H9 (cell line): ENCODE measurements around the gene EPHA10. TPM values are rescaled to one million over a fixed set of nuclear protein-coding genes. Genes with fewer than 3 reads are reported as not detected.

Experiments used
- DNase-seq: peaks from one replicate; pipeline ENCODE4 v3.0.0-alpha.2; 2017
- H2AFZ ChIP-seq: one replicate; pipeline ENCODE4 v1.6.1; 2013; ENCODE audit warnings: mild to moderate bottlenecking, low read length, control low read depth, moderate library complexity
- H2AK5ac ChIP-seq: 2 replicates; pipeline ENCODE4 v1.6.1; 2013; ENCODE audit warnings: low read length, control low read depth, mixed read lengths; ENCODE audit not compliant: insufficient read length
- H2BK120ac ChIP-seq: one replicate; pipeline ENCODE4 v1.6.1; 2013; ENCODE audit warnings: low read depth, mild to moderate bottlenecking, low read length, control low read depth, inconsistent platforms; ENCODE audit not compliant: poor library complexity, severe bottlenecking
- H2BK12ac ChIP-seq: 2 replicates; pipeline ENCODE4 v1.6.1; 2013; ENCODE audit warnings: low read length, control low read depth, mixed read lengths, low read depth; ENCODE audit not compliant: insufficient read length
- H2BK15ac ChIP-seq: 2 replicates; pipeline ENCODE4 v1.6.1; 2013; ENCODE audit warnings: low read depth, low read length, control low read depth
- H2BK20ac ChIP-seq: one replicate; pipeline ENCODE4 v1.6.1; 2013; ENCODE audit warnings: low read depth, mild to moderate bottlenecking, low read length, control low read depth, inconsistent platforms; ENCODE audit not compliant: poor library complexity, severe bottlenecking
- H2BK5ac ChIP-seq: 2 replicates; pipeline ENCODE4 v1.6.1; 2013; ENCODE audit warnings: low read length, control low read depth, mixed read lengths; ENCODE audit not compliant: insufficient read length
- H3K14ac ChIP-seq: 2 replicates; pipeline ENCODE4 v1.6.1; 2013; ENCODE audit warnings: low read length, control low read depth; ENCODE audit not compliant: insufficient read depth
- H3K18ac ChIP-seq: 2 replicates; pipeline ENCODE4 v1.6.1; 2013; ENCODE audit warnings: low read depth, mild to moderate bottlenecking, mixed read lengths, low read length, control low read depth; ENCODE audit not compliant: insufficient read length
- H3K23ac ChIP-seq: 2 replicates; pipeline ENCODE4 v1.6.1; 2013; ENCODE audit warnings: low read length, control low read depth, mixed read lengths, low read depth; ENCODE audit not compliant: insufficient read length
- H3K23me2 ChIP-seq: 2 replicates; pipeline ENCODE4 v1.6.1; 2013; ENCODE audit warnings: low read depth, mild to moderate bottlenecking, mixed read lengths, low read length, control low read depth; ENCODE audit not compliant: insufficient read length, poor library complexity, severe bottlenecking
- H3K27ac ChIP-seq: 2 replicates; pipeline ENCODE4 v1.5.1; 2013; ENCODE audit warnings: low read length, control low read depth, mixed read lengths, low read depth; ENCODE audit not compliant: insufficient read length
- H3K27me3 ChIP-seq: 2 replicates; pipeline ENCODE4 v1.6.1; 2013; ENCODE audit warnings: low read length, control low read depth, inconsistent platforms; ENCODE audit not compliant: insufficient read depth
- H3K4ac ChIP-seq: 2 replicates; pipeline ENCODE4 v1.6.1; 2013; ENCODE audit warnings: low read depth, mild to moderate bottlenecking, control low read depth, inconsistent platforms, low read length, moderate library complexity
- H3K4me1 ChIP-seq: 2 replicates; pipeline ENCODE4 v1.6.1; 2013; ENCODE audit warnings: low read length, control low read depth, inconsistent platforms; ENCODE audit not compliant: insufficient read depth
- H3K4me2 ChIP-seq: 2 replicates; pipeline ENCODE4 v1.6.1; 2013; ENCODE audit warnings: low read length, control low read depth, mixed read lengths; ENCODE audit not compliant: insufficient read length, insufficient read depth
- H3K56ac ChIP-seq: 2 replicates; pipeline ENCODE4 v1.6.1; 2013; ENCODE audit warnings: low read depth, mild to moderate bottlenecking, mixed read lengths, low read length, control low read depth; ENCODE audit not compliant: insufficient read length
- H3K79me1 ChIP-seq: 2 replicates; pipeline ENCODE4 v1.6.1; 2013; ENCODE audit warnings: low read depth, mild to moderate bottlenecking, moderate library complexity, low read length, control low read depth, inconsistent platforms; ENCODE audit not compliant: insufficient read depth, poor library complexity, severe bottlenecking
- H3K79me2 ChIP-seq: 2 replicates; pipeline ENCODE4 v1.6.1; 2013; ENCODE audit warnings: low read length, control low read depth, inconsistent platforms; ENCODE audit not compliant: insufficient read depth
- H3K9ac ChIP-seq: 2 replicates; pipeline ENCODE4 v1.6.1; 2013; ENCODE audit warnings: low read length, control low read depth, mixed read lengths; ENCODE audit not compliant: insufficient read length; ENCODE audit errors: extremely low read depth
- H3K9me3 ChIP-seq: one replicate; pipeline ENCODE4 v1.6.1; 2013; ENCODE audit warnings: low read depth, low read length, inconsistent platforms; ENCODE audit not compliant: control insufficient read depth
- H3T11ph ChIP-seq: one replicate; pipeline ENCODE4 v1.6.1; 2013; ENCODE audit warnings: mild to moderate bottlenecking, low read length, control low read depth, inconsistent platforms
- H4K20me1 ChIP-seq: one replicate; pipeline ENCODE4 v1.6.1; 2013; ENCODE audit not compliant: control insufficient read depth, insufficient read length, insufficient read depth
- H4K5ac ChIP-seq: 2 replicates; pipeline ENCODE4 v1.6.1; 2013; ENCODE audit warnings: low read depth, mild to moderate bottlenecking, mixed read lengths, low read length, control low read depth; ENCODE audit not compliant: insufficient read length
- H4K8ac ChIP-seq: replicated peaks from 2 replicates; pipeline ENCODE4 v1.6.1; 2013; ENCODE audit warnings: low read length, control low read depth, mixed read lengths, low read depth; ENCODE audit not compliant: insufficient read length
- H4K91ac ChIP-seq: 2 replicates; pipeline ENCODE4 v1.6.1; 2013; ENCODE audit warnings: low read depth, mild to moderate bottlenecking, moderate library complexity, mixed read lengths, low read length, control low read depth; ENCODE audit not compliant: insufficient read length
- H3K27ac Mint-ChIP-seq, 3 experiments: 2 replicates in 2 of 3; 3 replicates in 1 of 3; pipeline ENCODE4 v1.8.0; 2020 to 2021; ENCODE audit warnings: mixed read lengths in 3 of 3, mild to moderate bottlenecking in 1 of 3, moderate library complexity in 1 of 3
- H3K27me3 Mint-ChIP-seq: 2 replicates; pipeline ENCODE4 v1.8.0; 2021; ENCODE audit warnings: low read depth, mild to moderate bottlenecking, moderate library complexity, mixed read lengths
- H3K36me3 Mint-ChIP-seq, 3 experiments: 2 replicates in 2 of 3; 3 replicates in 1 of 3; pipeline ENCODE4 v1.8.0; 2020 to 2021; ENCODE audit warnings: low read depth in 3 of 3, mixed read lengths in 3 of 3; ENCODE audit not compliant: insufficient read depth in 1 of 3
- H3K4me1 Mint-ChIP-seq, 2 experiments: 2 replicates each; pipeline ENCODE4 v1.8.0; 2020; ENCODE audit warnings: mixed read lengths in 2 of 2
- H3K4me3 Mint-ChIP-seq, 2 experiments: 2 replicates in 1 of 2; 3 replicates in 1 of 2; pipeline ENCODE4 v1.8.0; 2020 to 2021; ENCODE audit warnings: mild to moderate bottlenecking in 2 of 2, mixed read lengths in 2 of 2, moderate library complexity in 1 of 2
- H3K9me3 Mint-ChIP-seq, 2 experiments: 2 replicates in 1 of 2; 3 replicates in 1 of 2; pipeline ENCODE4 v1.8.0; 2020; ENCODE audit warnings: mild to moderate bottlenecking in 2 of 2, mixed read lengths in 2 of 2, moderate library complexity in 1 of 2
- WGBS: extraction: QIAGEN DNeasy Blood & Tissue Kit; methylation state at CpG from one replicate; pipeline ENCODE4 v1.1.7; 2013; ENCODE audit warnings: missing lambda C conversion rate, low lambda C conversion rate, mixed read lengths; ENCODE audit not compliant: insufficient read length; ENCODE audit errors: extremely low coverage; 5-methylcytosine and 5-hydroxymethylcytosine counted together
- total RNA-seq: library from RNA; stranded (reverse); gene quantifications from 2 replicates; pipeline ENCODE4 v1.2.1, GENCODE V29; 2021
- TF ChIP-seq, protein P1 (sequence below): fragments of 200-600 bp; sonication (generic); conservative IDR thresholded peaks from 3 replicates; pipeline ENCODE4 v1.8.0; 2021; ENCODE audit warnings: antibody characterized with exemption, mild to moderate bottlenecking

The EPHA10 gene
- total RNA-seq, 1 experiment from 2014 or later = 0.96 TPM

DNA sequence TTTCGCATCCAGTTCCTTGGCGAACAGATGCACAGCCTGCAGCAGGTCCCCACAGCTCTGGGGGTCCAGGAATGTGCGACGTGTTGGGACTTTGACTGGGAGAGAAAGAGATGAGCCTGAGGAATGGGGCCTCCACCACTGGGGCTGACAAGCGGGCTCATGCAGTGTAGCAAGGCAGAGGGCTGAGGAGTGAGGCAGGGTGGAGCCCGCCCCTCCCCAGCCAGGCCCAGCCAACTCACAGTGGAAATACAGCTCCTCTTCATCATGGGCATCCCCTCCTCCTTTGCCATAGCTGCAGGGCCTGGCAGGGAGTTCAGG, 41.9 kb downstream of the EPHA10 start:
- Histone ChIP-seq H3K4me1 (no peaks in the 10 kb centered on the region), H3T11ph (no peak overlapping the region), H3K18ac (no peak overlapping the region), H4K8ac (no peak overlapping the region), H3K4ac (no peak overlapping the region), H4K20me1 (no peaks in the 10 kb centered on the region), H3K9ac (no peak overlapping the region), H3K23me2 (no peaks in the 10 kb centered on the region), H3K27me3 (no peaks in the 10 kb centered on the region), H2BK12ac (no peak overlapping the region), H2BK5ac (no peak overlapping the region), H3K27ac (no peak overlapping the region), H2AFZ (no peak overlapping the region), H3K23ac (no peak overlapping the region), H3K56ac (no peak overlapping the region), H3K9me3 (no peaks in the 10 kb centered on the region), H4K5ac (no peak overlapping the region), H3K4me2 (no peak overlapping the region), H3K79me1 (no peaks in the 10 kb centered on the region), H2BK20ac (no peak overlapping the region), H3K79me2 (no peaks in the 10 kb centered on the region), H2BK15ac (no peak overlapping the region), H3K14ac (peak overlapping the region; percentile 26; the same call in 1 of the 2 replicates), H4K91ac (no peak overlapping the region), H2AK5ac (no peak overlapping the region), H2BK120ac (no peak overlapping the region)
- H3K27me3 Mint-ChIP-seq = peaks cover 13% of the 10 kb centered on the region
- no CpG with 5 or more reads among the region's 6 CpGs for WGBS
- TF ChIP-seq, protein P1, sequence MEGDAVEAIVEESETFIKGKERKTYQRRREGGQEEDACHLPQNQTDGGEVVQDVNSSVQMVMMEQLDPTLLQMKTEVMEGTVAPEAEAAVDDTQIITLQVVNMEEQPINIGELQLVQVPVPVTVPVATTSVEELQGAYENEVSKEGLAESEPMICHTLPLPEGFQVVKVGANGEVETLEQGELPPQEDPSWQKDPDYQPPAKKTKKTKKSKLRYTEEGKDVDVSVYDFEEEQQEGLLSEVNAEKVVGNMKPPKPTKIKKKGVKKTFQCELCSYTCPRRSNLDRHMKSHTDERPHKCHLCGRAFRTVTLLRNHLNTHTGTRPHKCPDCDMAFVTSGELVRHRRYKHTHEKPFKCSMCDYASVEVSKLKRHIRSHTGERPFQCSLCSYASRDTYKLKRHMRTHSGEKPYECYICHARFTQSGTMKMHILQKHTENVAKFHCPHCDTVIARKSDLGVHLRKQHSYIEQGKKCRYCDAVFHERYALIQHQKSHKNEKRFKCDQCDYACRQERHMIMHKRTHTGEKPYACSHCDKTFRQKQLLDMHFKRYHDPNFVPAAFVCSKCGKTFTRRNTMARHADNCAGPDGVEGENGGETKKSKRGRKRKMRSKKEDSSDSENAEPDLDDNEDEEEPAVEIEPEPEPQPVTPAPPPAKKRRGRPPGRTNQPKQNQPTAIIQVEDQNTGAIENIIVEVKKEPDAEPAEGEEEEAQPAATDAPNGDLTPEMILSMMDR = no peak
- H3K27ac Mint-ChIP-seq = no peak overlapping the region
- DNase-seq = no peak
- H3K9me3 Mint-ChIP-seq = no peaks in the 10 kb centered on the region
- no peak overlapping the region for H3K4me3 Mint-ChIP-seq
- H3K36me3 Mint-ChIP-seq = no peaks in the 10 kb centered on the region; a peak in 1 of 7 replicates
- H3K4me1 Mint-ChIP-seq = peaks cover 9 to 14% of the 10 kb centered on the region in 2 experiments; a peak in 3 of 4 replicates
